Measurements from ENCODE around the gene FBXL7. TPM values are rescaled to one million over a fixed set of nuclear protein-coding genes. Genes with fewer than 3 reads are reported as not detected.

The FBXL7 gene
- total and polyA plus RNA-seq, 2 of the 8 experiments (the other 6 are each of a cell fraction or from before 2014, with no cell fraction given), result 17.7 to 17.8 TPM

DNA sequence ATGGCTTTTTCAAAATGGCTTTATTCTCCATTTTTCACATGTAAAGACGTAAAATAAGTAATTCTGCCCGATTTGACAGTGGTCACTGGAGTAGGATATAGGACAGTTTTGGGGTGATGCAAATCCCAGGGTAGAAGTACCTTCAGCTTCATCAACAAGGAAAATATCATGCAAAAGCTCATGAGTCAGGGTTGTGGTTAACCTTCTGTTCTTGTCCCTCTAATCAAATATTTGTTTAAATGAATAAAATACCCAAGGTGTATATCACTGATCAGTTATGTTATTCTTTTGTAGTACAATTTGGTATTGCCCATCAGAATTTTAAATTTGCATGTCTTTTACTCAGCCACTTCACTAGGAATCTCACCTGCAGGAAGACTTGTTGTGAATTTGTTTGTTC, 40.0 kb downstream of the FBXL7 start:
- Histone ChIP-seq H3K36me3 (ENCODE audit: control insufficient read depth in 2 of 4, insufficient read depth in 4 of 4, low read length in 3 of 4) (no peaks in the 10 kb centered on the region), H4K20me1 (replicated peaks in 1 of 2; ENCODE audit: control insufficient read depth in 1 of 2, insufficient read depth in 2 of 2, low read length in 2 of 2) (no peaks in the 10 kb centered on the region), H2BK15ac (ENCODE audit: low read length) (no peak overlapping the region), H3K79me1 (ENCODE audit: low read depth, low read length) (peaks cover 2% of the 10 kb centered on the region; the same call in 1 of the 2 replicates), H3K23ac (ENCODE audit: insufficient read length) (no peak overlapping the region), H3K4me1 (replicated peaks in 1 of 4; ENCODE audit: control insufficient read depth in 3 of 4, insufficient read depth in 4 of 4, low read length in 3 of 4) (peaks cover 6 to 22% (median 20%) of the 10 kb centered on the region in 4 experiments; a peak in 6 of 7 replicates), H2AFZ (ENCODE audit: low read length) (no peak overlapping the region), H3K4me2 (ENCODE audit: insufficient read depth in 1 of 2, low read depth in 2 of 2, low read length in 2 of 2) (no peak overlapping the region), H3K4me3 (ENCODE audit: extremely low read depth in 1 of 4, insufficient read depth in 2 of 4, low read depth in 3 of 4, low read length in 4 of 4) (no peak overlapping the region), H4K91ac (replicated peaks; ENCODE audit: insufficient read length, low read length) (no peak overlapping the region), H3K27me3 (replicated peaks in 1 of 4; ENCODE audit: control insufficient read depth in 3 of 4, extremely low read depth in 1 of 4, insufficient read depth in 3 of 4, low read length in 3 of 4) (no peaks in the 10 kb centered on the region), H2BK12ac (ENCODE audit: low read depth, low read length) (no peak overlapping the region), H2BK120ac (replicated peaks; ENCODE audit: low read depth, low read length) (no peak overlapping the region), H3K14ac (ENCODE audit: insufficient read length) (no peak overlapping the region), H3K9ac (replicated peaks in 1 of 4; ENCODE audit: extremely low read depth in 1 of 4, low read depth in 3 of 4, low read length in 3 of 4) (no peak overlapping the region), H3K27ac (ENCODE audit: low read depth, low read length) (no peak overlapping the region), H4K5ac (ENCODE audit: insufficient read length, low read depth, low read length) (no peak overlapping the region), H3K9me3 (ENCODE audit: insufficient read depth in 2 of 2, low read depth in 1 of 2, low read length in 1 of 2) (peaks cover 8 to 10% of the 10 kb centered on the region in 2 experiments), H2BK20ac (ENCODE audit: low read length) (no peak overlapping the region), H3K4ac (replicated peaks; ENCODE audit: insufficient read length, low read depth, low read length) (no peak overlapping the region), H2BK5ac (ENCODE audit: low read depth, low read length) (no peak overlapping the region), H4K8ac (ENCODE audit: extremely low read depth, insufficient read depth, low read length) (no peak overlapping the region), H3K79me2 (ENCODE audit: control insufficient read depth in 1 of 2, insufficient read depth in 2 of 2, low read length in 2 of 2) (peaks cover 0 to 47% of the 10 kb centered on the region in 2 experiments; a peak in 3 of 4 replicates), H3K18ac (ENCODE audit: extremely low read depth, low read length) (no peak overlapping the region), H3K56ac (replicated peaks; ENCODE audit: insufficient read length, low read depth, low read length) (no peak overlapping the region), H2AK5ac (ENCODE audit: low read depth, low read length) (no peak overlapping the region), H3K23me2 (ENCODE audit: low read depth, low read length) (no peaks in the 10 kb centered on the region)
- DNase-seq (ENCODE audit: low read depth in 1 of 2, low spot score in 2 of 2) (no peak), FAIRE-seq (no peak)
- 83% methylated on average over 2 of the region's 2 CpGs; no CpG with 5 or more reads in 1 of the 2 experiments for WGBS, 2 experiments (ENCODE audit: extremely low coverage in 1 of 2, insufficient coverage in 1 of 2, insufficient read length in 1 of 2, insufficient replicate concordance in 2 of 2, low coverage in 1 of 2, low lambda C conversion rate in 2 of 2, missing lambda C conversion rate in 1 of 2)
- POLR2A ChIA-PET (ENCODE audit: partially characterized antibody), result interaction anchor here (1.0 to 2.1 kb wide), 2 partner anchors 14 to 40 kb away, joined by 3 to 5 read pairs; partner anchors contain the start of gene FBXL7
- CTCF ChIA-PET (ENCODE audit: partially characterized antibody), result interaction anchor here (1.0 to 1.7 kb wide), 4 partner anchors 9 to 59 kb away, joined by 3 to 4 read pairs (median 4); no protein-coding TSS in a partner anchor
- TF ChIP-seq POLR2AphosphoS5 (IDR thresholded peaks at IDR 0.05; ENCODE audit: low read depth, low read length) (no peak), TAF1 (IDR thresholded peaks at IDR 0.05; ENCODE audit: low read depth, low read length) (no peak)

Measured in H1 (cell line).